ENCODE results near the gene MTUS2.

MTUS2 gene

DNA sequence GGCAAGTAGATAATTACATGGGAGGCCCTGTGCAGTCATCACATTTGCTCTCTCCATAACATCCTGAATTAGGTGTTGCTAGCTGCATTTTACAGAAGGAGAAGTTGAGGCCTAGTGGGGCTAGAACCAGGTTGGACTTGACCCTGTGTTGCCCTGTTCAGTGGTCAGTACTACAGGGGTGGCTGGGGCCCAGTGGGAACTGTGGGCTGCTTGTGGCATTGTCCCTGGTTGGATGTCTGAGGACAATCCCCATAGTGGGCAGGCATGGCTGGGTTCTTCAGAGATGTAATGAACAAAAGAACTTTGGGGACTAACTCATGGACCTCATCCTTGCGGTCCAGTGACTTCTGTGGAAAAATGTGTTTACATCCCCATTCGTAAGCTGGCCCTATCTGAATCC is 38.9 kb downstream of the MTUS2 start:
- no peak for DNase-seq (ENCODE audit: low read depth)

DNA sequence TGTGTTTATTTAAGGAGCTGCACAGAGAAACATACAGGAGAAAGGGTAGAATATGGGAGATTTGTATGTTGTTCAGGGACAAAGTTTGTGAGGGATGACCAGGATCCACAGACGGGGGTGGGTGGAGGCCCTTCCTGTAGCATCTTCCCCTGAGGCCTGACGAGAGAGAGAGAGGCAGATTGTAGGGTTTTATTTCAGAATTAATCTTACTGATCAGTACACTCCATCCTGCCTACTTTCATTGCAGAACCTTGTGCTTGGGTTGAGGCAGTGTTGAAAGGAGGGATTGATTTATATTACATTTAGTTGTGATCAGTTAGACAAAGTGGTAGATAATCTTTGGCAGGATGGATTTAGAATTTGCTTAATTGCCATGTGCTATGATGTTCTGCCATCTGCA is 39.6 kb downstream of the MTUS2 start:
- DNase-seq (ENCODE audit: low read depth), result no peak

DNA sequence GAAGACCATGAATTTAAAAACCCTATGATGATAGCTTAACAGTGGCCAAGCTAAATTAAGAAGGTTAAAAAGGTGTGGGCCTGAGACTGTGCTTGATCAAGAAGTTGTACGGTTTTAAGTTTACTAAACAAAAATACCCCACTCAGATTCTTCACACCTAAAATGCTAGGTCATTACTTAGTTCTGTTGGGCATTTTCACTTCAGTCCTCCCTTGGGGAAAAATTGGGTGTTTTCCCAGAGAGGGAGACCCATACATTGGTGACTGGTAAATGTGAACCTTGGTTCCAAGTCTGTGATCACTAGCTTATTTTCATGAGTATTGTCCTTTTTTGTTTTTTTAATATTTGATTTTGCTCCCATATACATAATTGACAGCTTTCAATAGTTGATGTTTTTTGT is 44.4 kb downstream of the MTUS2 start:
- DNase-seq (ENCODE audit: low read depth), result no peak

DNA sequence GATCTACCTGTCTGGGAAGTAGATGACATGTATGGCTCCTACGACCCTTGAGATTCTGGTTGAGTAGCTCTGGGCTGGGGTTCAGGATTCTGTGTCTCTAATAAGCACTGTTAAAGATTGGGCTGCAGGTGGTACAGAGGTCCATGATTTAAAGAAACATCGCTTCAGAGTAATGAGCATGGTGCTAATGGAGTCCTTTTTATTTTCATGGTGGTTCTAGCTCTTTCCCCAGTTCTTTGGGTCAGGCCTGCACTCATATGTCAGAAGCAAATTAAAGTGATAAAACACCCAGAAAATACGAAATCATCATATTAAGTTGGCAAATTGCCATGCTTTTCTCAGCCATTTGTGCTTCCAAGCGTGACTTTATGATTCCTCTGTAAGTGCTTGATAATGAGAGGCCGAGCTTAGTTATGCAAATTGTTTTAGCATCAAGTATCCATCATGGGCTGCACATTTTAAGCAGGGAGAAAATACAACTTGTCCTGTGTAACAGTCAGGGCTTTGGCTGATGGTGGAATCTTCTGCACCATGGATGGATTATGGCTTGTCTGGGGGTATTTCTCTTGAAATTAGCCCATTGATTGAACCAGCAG is 45.1 kb downstream of the MTUS2 start:
- no peak for DNase-seq (ENCODE audit: low read depth)

GRCh38 chr13:28865951-28866350 is 45.8 kb downstream of the MTUS2 start:
- no peak for DNase-seq (ENCODE audit: low read depth)

GRCh38 chr13:28866932-28867331 is 46.8 kb downstream of the MTUS2 start:
- DNase-seq (ENCODE audit: low read depth), result no peak

DNA sequence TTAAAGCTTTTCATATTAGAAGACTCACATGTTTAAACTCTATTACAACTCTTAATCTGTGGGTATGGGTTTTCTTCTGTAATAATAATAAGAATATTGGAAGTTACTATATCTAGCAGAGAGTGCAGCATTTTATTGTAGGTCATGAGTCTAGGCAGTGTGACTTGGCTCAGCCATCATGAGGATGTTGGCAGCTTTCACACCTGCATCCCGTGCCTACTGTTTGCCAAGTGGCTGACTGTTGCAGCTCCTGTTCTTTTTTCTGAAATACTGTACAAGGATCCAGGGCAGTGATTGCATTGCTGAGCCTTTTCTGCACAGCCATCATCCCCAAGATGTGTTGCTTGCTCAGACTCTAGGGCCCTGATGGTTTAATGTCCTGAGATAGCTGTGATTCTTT is 47.4 kb downstream of the MTUS2 start:
- no peak for DNase-seq (ENCODE audit: low read depth)

- no peak for DNase-seq (ENCODE audit: low read depth)
These were observed 52.5 kb downstream of the MTUS2 start for GRCh38 chr13:28872427-28873176.

GRCh38 chr13:28875846-28876615 is 55.9 kb downstream of the MTUS2 start:
- no peak for DNase-seq (ENCODE audit: low read depth)

- no peak for DNase-seq (ENCODE audit: low read depth)
These were observed 57.3 kb downstream of the MTUS2 start for GRCh38 chr13:28877408-28877807.

DNA sequence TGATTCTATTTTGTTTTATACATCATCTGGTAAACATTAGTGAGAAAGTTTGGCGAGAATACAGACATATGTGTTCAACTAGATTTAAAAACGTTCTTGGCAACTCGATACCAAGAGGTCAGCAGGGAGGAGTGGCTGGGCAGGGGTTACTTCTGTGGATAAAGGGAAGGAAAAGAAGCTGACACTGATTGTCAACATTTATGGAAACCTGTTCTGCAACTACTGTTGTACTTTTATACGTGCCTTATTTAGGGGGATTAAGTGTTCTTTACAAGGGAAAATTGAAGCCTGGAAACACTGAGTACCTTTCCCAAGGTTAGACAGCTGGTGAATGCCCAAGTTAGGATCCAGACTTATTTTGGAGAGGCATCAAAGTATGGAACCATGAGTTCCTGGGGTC is 65.0 kb downstream of the MTUS2 start:
- no peak for DNase-seq (ENCODE audit: low read depth)

DNA sequence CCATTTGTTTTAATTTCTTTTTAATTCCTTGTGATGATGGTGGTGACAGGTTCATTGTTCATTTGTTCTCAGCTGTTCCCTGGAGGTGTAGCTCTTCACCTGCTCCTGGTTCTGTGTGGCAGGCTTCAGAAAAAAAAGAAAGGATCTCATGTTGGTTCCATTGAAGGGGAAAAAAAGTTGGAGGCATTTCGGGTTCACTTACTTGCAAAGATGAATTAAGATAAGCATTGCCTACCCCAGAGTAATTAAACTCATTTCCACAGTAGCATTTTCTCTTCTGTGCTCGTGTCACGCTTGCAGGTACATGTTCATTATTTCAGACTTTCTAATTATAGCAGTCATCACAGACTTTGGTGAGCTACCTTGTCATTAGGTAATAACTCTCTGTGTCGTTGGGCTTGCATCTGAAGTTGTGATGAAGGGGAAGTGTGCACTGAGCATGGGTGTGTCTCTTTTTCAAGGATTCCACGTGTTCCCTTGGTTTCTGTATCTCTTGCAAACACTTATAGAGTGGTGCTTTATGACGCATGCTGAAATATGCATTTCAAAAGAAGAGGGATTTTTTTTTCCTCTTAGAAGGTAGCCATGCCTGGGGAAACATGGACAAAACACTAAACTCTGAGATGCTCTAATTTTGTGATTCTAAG is 69.1 kb downstream of the MTUS2 start:
- no peak for DNase-seq (ENCODE audit: low read depth)

DNA sequence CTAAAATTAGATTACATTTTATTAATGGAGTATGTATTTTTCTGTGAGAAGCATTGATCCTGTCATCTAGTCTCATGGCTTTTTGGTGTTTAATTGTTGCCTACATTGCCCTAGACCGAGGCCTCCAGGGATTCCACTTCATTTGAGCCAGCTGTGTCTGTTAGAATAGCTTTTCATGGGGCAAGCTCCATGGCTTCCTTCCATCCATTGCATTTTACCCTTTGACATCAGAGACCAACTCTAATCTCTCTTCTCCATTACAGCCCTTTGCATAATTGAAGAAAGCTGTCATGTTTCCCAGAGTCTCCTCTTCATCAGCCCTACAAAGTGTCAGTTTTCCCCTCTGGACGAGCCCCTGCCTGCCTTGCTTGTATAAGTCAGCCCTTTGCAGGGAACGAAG is 70.6 kb downstream of the MTUS2 start:
- DNase-seq (ENCODE audit: low read depth), result no peak

DNA sequence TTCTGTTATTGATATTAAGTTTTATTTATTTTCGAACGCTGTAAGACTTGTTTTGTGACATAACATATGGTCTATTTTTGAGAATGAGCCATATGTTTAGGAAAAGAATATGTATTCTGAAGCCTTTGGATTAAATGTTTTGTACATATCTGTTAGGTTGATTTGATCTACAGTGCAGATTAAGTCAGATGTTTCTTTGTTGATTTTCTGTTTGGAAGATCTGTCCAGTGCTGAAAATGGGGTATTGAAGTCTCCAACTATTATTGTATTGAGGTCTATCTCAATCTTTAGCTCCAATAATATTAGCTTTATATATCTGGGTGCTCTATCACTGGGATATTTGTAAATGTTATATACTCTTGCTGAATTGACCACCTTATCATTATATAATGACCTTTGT is 97.9 kb downstream of the MTUS2 start:
- no peak for DNase-seq (ENCODE audit: low read depth)

DNA sequence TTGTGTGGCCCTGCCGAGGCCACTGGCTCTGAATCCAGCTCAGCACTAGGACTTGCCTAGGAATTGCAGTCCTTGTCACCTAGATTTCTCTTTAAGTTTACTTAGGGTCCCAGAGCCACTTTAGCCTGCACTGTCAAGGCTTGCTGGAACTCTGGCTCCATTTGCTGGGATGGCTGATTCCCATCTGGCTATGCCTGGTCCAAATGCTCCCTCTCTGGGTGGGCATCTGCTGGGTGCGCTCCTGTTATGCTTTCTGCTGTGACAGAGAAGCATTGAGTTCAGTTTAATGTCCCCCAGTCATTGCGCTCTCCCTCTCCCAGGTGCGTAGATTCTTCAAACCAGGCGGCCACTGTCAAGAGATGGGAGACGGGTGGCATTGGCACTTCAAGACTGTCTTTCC is 102.2 kb downstream of the MTUS2 start:
- DNase-seq (ENCODE audit: low read depth), result no peak

DNA sequence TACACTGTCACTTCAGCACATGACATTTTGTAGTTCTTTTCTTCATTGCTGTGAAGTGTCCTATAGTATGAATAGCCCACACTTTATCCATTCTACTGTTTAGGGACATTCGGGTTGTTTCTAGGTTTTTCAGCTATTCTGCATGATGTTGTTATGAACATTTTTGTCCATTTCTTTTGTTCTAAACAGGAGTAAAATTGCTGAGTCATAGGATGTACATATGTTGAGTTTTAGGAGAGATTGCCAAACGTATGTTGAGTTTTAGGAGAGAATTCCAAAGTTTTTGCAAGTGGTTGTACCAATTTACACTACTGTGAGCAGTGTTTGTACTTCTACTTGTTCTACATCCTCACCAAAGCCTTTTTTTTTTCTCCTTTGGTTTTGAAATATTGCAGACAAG is 115.0 kb downstream of the MTUS2 start:
- DNase-seq (ENCODE audit: low read depth), result no peak

DNA sequence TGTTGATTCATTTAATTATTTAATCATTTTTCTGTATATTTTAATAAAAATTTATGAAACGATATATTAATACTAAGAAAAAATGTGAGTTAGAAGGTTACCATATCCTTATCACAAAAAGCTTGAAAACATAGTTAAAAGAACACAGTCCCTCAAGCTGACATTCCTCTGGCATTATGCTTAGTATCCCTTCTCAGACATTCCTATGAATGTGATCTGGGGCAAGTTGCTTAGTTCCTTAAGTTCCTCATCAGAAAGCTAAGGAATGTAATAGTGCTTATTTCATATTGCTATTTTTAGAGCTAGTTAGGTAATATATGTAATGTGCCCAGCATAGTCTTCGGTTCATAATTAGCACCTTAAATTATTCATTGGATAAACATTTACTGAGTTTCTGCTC is 122.8 kb downstream of the MTUS2 start:
- no peak for DNase-seq (ENCODE audit: low read depth)

DNA sequence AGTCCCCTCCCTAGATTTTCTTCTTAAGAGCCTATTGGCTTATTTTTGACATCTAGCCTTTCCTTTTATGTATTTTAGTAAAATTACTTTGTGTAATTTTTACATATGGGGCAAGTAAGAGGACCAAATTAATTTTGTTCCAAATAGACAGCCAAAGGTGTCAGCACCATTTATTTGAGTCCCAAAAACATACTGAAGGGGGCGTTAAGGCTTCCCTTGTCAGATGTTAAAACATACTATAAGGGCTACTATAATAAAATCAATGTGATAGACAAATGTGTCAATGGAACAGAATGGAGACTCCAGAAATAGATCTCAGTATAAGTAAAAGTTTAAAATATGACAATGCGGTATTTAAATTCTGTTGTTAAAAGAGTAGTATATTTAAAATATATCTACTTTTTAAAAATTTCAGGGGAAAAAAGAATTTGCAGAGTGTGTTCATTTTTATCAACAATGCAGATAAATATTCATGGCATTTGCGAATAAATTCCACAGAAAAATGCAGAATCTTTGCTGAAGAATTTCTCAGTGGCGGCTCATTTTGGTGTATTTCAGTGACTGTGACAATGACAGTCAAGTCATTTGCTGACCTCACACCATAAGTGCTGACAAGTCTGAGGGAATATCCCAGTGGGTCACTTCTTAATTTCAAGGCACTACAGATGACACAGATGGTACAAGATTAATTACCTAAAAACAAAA is 133.7 kb downstream of the MTUS2 start:
- DNase-seq (ENCODE audit: low read depth), result no peak

GRCh38 chr13:28954419-28954725 is 134.2 kb downstream of the MTUS2 start:
- DNase-seq (ENCODE audit: low read depth), result no peak

GRCh38 chr13:28954810-28955209 is 134.7 kb downstream of the MTUS2 start:
- no peak for DNase-seq (ENCODE audit: low read depth)

- DNase-seq (ENCODE audit: low read depth), result no peak
These were observed 135.3 kb downstream of the MTUS2 start for GRCh38 chr13:28955264-28955966.

DNA sequence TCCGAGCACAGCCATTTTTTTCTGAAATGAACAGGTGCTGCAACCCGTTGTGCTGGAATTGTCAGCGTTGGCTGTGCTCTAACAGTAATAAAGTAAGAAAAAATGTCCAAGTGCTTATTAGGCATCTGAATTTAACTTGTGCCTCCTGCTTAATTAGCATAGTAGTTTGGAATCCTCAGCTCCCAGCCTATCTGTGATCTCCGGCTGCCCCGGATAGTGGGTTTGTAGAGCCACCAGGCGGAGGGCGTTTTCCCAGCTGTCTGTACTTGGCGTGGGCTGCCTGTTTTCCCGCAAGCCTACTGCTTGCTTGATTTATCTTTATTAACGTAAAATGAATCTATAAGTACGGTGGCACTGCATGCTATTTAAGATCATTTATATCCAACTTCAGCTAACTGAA is 137.9 kb downstream of the MTUS2 start:
- DNase-seq (ENCODE audit: low read depth), result no peak

All from activated T-cell treated with anti-CD3 and anti-CD28 coated beads for 24 hours (primary cell).